HG02885 (cell line): ENCODE results near the gene MYO1H.

Source experiments
- ATAC-seq: cut with Tn5 transposase; IDR thresholded peaks from one replicate; pipeline ENCODE4 v1.9.1; 2021; ENCODE audit warnings: mild to moderate bottlenecking; ENCODE audit not compliant: unreplicated experiment, poor library complexity

MYO1H gene

GRCh38 chr12:109440851-109441490 lies 93.3 kb downstream of the MYO1H start:
- no peak for ATAC-seq

- no peak for ATAC-seq
Observed at GRCh38 chr12:109443794-109444193, 96.1 kb downstream of the MYO1H start.

DNA sequence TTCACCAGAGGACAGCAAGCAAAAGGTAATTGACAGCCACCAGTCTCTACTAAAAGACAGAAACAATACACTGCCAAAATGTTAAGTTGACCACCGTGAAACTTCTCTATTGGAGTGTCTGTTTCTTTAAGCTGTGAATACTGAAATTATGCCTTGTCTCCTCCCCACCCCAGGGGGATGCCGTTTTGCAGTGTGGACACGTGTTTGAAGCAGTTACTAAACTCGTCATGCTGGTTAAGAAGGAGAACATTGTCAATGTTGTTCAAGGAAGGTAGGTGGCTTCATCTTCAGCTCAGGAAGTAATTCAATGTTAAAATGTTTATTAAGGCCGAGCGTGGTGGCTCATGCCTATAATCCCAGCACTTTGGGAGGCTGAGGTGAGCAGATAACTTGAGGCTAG lies 96.6 kb downstream of the MYO1H start:
- no peak for ATAC-seq

DNA sequence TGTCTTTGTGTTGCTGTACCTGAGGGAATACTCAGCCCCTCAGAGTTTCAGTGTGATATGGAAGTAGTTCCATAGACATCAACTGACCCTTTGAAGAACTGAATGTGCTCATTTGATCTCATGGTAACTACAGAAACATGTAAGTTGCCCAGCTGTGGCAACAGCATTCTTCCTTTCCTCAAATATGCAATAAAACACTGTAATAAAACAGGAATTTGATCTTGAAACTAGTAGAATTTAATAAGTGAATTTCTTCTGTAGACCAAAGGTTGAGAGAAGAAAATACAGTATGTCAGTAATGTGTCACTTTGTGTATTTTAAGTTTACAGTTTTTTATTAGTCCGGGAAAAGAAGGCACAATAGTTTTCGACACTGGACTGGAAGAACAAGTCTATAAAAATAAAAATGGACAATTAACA lies 97.5 kb downstream of the MYO1H start:
- ATAC-seq = no peak

GRCh38 chr12:109446869-109447268 lies 99.2 kb downstream of the MYO1H start:
- ATAC-seq = no peak

- no peak for ATAC-seq
Observed at GRCh38 chr12:109447482-109447881, 99.8 kb downstream of the MYO1H start.

- ATAC-seq = no peak
Observed at GRCh38 chr12:109448272-109448671, 100.6 kb downstream of the MYO1H start.

DNA sequence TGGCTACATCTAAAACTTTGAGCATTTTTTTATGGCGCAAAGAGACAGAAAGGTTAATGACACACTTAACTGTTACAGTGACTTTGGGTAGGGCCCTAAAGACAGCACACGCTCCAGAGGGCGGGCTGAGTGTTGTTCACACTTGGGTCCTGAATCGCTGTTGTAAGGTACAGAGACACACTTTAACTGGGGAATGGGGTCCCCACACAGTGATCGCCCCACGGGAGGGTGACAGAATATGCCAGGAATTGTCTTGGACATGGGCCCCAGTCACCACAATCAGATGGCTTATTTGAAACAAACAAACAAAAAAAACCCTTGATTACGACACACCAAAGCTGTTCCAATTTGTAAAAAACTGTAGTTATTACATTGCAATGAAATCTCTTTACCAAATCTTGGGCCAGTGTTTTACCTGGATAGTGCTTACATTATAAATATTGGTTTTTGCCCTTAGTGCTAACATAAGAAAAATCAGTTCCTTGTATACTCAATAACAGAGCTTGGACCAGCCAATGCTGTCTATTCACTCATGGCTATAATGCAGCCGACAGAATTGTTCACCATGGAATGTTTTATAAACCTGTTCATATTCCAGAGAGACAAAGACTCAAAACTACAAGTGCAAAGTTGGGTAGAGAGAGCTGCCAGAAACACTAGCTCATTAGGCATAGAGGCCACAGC lies 101.1 kb downstream of the MYO1H start:
- no peak for ATAC-seq

GRCh38 chr12:109449845-109450532 lies 102.3 kb downstream of the MYO1H start:
- no peak for ATAC-seq

- ATAC-seq = no peak
Observed at GRCh38 chr12:109450980-109451379, 103.3 kb downstream of the MYO1H start.

DNA sequence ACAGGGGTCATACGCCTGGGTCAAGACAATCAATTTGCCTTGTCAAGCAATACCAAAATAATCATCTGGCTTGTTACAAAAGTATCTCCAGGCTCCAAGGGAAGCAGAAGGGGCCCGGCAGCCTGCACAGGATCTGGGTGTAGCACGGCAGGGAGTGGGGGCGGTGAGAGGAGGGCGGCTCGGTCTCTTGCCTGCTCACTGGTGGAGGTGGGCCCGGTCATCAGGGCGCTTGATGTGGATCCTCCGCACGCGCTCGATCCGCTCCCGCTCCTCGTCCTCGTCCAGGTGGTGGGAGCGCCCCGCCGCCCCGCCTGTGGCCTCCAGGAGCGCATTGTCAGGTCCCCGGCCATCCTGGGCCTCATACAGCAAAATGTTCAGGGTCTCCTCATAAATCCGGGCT lies 103.7 kb downstream of the MYO1H start:
- ATAC-seq = no peak

DNA sequence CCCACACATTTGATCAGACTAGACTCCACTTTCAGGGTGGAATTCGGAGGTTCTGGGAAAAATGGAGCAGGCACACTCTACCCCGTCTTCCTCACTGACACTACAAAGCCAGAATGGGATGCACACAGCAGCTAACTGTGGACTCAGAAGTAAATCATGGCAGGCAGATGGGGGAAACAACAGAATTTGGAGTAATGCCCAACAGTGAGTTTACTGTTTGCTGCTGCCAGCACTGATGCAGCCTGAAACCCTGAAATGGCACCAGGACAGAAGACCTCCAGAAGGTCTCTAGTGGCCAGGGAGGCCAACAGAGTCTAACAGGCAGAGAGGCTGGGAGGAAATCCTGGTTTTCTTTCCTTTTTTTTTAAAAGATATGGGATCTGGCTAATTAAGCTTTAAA lies 104.8 kb downstream of the MYO1H start:
- ATAC-seq = no peak

DNA sequence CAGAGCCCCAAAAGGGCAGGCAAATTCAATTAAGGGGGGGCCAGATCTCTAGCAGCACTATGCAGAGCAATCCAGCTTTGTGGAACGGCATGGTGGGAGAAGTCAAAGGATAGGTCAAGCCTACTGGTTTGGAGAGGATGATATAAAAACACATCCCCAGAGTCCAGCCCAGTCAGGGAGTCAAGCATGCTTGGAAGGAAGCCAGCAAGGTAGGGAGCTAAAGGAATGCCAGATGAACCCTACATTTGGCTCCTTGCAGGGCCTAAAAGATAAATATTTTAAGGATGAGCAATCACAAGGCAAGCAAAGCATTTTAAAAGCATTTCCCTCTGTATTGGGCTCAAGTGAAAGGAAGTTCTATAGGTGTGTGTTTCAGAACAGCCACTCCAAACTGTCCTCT lies 108.0 kb downstream of the MYO1H start:
- ATAC-seq = no peak

DNA sequence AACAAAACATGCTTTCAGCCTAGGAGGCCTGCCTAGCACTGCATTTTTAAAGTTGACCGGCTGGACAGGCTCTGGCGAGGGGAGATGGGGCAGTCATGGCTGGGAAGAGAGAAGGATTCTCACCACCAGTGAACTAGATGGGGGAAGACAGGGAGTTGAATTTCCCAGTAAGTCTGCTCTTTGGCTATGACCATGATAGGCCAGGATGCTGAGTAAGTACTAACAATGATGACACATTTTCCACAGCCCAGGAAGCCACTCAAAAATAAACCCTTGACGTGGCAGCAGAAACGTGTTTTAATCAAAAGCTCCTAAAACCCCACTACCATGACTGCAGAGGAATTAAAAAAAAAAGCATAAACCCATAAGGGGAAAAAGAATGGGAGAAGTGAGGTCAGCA lies 110.4 kb downstream of the MYO1H start:
- no peak for ATAC-seq

- ATAC-seq = no peak
Observed at GRCh38 chr12:109458771-109459208, 111.1 kb downstream of the MYO1H start.

GRCh38 chr12:109459247-109459646 lies 111.5 kb downstream of the MYO1H start:
- ATAC-seq = no peak

- no peak for ATAC-seq
Observed at GRCh38 chr12:109460538-109460937, 112.8 kb downstream of the MYO1H start.

DNA sequence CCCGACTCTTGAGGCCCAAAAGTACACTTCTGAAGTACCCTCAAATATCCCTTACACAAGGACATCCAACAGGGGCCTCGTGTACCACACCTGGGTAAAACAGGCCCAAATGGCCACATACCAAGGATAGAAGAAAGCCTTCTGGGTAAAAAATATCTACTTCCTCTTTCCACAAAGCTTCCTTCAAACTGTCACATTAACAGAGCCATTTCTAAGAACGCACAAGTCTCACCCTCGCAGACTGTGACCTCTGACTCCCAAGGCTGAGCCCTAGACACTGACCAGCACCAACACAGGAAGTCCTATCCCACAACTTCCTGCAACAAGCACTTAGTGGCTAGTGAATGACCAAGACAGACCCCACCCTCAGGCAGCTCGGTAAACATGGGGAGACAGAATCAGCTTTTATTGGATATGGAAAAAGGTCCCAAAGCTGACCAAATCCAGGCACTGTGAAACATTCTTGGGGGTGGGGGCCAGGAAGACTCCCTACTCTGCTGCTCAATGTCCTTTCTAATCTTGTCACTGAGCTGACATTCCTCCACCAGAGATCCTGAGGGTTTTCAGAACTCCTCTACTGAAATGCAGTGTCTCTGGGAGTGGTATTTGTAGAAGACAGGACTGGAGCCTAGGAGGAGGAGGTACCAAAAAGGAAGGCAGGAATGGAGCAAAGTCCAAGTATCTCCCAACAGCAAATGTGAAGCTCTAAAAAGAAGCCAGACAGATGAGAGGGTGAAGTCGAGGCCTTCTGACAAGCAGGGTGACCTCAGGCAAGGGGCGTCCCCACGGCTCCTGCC lies 113.5 kb downstream of the MYO1H start:
- ATAC-seq = no peak

GRCh38 chr12:109461846-109462756 lies 114.4 kb downstream of the MYO1H start:
- ATAC-seq = no peak
